GM12873 (cell line): ENCODE data around the gene GPR68.

Experiments
- TF ChIP-seq, protein P1 (sequence below): IDR thresholded peaks from 2 replicates; pipeline ENCODE4 v1.5.1; 2012; ENCODE audit warnings: low read depth, mild to moderate bottlenecking, moderate library complexity, low read length, control low read depth; ENCODE audit not compliant: insufficient read depth; ENCODE audit errors: missing control alignments

Gene GPR68

DNA sequence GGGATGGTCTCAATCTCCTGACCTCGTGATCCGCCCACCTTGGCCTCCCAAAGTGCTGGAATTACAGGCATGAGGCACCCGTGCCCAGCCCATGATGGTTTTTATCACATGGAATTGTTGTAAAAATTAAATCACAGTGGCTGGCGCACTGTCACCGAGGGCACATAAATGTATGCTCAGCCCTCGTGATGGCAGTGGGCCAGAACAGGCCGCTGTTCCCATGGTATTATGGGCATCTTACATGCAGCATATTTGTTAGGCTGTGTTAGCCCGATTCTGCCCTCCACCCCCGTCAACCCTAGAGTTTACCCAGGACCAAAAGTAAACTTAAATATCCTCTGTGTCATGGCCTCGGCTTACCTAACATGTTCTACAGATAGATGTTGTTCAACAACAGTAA lies 48.6 kb downstream of the GPR68 start:
- TF ChIP-seq, protein P1, sequence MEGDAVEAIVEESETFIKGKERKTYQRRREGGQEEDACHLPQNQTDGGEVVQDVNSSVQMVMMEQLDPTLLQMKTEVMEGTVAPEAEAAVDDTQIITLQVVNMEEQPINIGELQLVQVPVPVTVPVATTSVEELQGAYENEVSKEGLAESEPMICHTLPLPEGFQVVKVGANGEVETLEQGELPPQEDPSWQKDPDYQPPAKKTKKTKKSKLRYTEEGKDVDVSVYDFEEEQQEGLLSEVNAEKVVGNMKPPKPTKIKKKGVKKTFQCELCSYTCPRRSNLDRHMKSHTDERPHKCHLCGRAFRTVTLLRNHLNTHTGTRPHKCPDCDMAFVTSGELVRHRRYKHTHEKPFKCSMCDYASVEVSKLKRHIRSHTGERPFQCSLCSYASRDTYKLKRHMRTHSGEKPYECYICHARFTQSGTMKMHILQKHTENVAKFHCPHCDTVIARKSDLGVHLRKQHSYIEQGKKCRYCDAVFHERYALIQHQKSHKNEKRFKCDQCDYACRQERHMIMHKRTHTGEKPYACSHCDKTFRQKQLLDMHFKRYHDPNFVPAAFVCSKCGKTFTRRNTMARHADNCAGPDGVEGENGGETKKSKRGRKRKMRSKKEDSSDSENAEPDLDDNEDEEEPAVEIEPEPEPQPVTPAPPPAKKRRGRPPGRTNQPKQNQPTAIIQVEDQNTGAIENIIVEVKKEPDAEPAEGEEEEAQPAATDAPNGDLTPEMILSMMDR = no peak

DNA sequence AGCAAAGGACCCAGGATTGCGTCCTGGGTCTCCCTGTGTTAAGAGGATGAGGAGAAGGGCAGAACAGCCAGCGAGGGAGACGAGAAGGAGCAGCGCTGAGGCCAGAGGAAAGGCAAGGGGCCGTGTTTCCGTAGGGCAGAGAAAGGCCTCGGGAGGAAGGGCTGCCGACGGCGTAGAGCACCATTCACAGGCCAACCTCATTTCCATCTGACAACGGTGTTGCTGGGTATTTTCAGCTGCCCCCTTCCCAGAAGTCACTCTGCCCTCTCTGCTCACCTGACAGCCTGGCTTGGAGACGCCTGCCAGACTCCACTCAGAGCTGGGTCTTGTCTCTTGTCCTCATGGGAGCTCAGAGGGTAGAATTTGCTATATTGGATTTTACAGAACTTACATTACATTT lies 51.4 kb downstream of the GPR68 start:
- TF ChIP-seq, protein P1 = no peak

DNA sequence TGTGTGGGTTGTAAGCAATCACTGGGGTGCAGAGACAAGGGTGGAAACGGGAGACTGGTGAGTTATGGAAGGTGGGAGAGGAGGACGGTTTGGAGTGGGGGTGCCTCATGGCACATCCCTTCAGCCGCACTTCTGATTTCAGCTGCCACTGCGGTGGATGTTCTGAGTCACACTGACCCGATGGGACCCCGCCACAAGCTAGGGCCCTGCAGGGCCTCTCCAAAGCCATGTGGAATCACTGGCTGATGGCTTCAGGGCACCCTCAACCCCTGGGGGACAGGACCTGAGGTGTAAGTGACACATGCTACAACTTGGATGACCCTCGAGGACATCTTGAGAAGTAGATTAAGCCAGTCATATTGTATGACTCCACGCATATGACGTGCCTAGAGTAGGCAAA lies 53.7 kb downstream of the GPR68 start:
- TF ChIP-seq, protein P1 = no peak

DNA sequence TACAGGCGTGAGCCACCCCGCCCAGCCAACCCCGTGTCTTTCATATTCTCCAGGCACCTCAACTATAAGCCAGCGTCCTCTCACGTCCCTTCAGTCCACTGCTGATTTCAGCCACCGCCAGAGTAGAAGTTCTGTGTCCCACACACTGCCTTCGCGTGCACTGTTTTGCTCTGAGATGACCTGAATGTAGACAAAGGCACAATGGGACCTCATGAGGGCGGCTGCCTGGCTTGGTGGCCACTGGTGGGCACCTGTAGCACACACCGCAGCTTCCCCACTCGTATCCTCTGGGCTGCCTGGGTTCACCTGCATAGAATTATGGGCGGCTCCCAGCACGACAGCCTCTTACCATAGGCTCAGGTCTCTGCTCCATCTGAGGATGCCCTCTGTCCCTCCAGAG lies 57.2 kb downstream of the GPR68 start:
- TF ChIP-seq, protein P1 = no peak

DNA sequence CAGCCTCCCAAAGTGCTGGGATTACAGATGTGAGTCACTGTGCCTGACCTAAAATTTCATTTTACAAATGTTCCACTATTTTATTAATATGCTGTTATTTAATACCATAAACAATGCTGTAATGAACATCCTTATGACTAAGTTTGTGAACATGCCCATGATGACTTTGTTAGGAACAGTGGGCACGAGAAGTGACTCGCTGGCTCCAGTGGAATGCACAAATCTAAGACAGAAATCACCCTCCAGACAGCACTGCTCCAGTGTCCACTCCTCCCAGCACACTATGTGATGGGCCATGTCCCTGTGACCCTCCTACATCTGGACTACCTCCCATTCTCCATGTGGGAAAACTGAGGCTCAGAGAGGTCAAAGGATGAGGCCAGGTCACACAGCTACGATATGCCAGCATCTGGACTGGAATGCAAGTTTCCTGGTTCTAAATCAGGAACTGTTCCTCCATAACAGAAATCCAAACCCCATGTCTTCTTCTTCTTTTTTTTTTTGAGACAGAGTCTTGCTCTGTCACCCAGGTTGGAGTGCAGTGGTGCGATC lies 57.9 kb downstream of the GPR68 start:
- TF ChIP-seq, protein P1 = no peak

DNA sequence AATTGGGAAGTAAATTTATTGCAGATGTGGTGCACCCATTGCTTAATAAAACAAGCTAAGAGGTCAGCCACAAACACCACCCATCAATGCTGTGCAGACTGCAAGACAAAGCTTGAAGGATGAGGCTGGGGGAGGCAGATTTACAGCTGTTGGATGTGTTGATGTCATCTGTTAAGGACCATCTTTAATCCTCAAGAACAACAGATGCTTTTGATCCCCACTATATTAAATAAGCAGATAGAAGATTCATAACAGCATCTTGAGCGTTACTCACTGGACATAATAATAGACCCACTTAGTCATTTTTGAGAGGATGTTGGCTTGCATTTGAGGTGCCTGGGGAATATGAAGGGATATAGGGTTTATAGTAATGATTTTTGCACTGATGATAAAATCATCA lies 58.8 kb downstream of the GPR68 start:
- TF ChIP-seq, protein P1 = no peak

DNA sequence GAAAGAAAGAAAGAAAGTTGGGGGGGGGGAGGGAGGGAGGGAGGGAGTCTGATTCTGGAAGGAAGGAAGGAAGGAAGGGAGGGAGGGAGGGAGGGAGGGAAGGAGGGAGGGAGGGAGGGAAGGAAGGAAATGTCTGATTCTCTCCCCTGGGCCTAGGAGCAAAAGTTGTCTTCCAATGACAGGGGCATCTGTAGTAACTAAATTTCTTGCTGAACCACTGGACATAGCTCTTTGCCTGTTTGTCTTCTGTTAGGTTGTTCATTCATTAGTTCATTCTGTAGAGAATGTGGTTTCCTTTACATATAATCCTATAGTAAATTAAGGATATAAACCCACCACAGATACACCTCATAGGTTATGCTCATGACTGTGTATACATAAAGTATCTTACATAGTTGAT lies 59.9 kb downstream of the GPR68 start:
- TF ChIP-seq, protein P1 = no peak
